Tibial nerve (tissue), 4 donors: Measurements from ENCODE around the gene CENPL. TPM values are rescaled to one million over a fixed set of nuclear protein-coding genes. Genes with fewer than 3 reads are reported as not detected.
"Not testable (repeated sequence)": the region's sequence is repeated elsewhere in the genome, so short reads cannot be mapped to it uniquely, and the experiment has no call there.

Experiments used
- DNase-seq, 2 donors: peaks; one replicate each; pipeline ENCODE4 v3.0.0-alpha.2; 2019; ENCODE audit warnings: low spot score in 2 of 2
- H3K27ac ChIP-seq, 4 donors: fragments of 200-600 bp; sonication (generic) in 3 of 4; one replicate each; pipeline ENCODE4 v1.5.1; 2017 to 2019; ENCODE audit warnings: mild to moderate bottlenecking in 1 of 4
- H3K27me3 ChIP-seq, 2 donors: fragments of 200-600 bp; sonication (generic) in 1 of 2; one replicate each; pipeline versions ENCODE4 v1.5.1 to v1.6.0; 2017 to 2019
- H3K36me3 ChIP-seq, 3 donors: fragments of 200-600 bp; sonication (generic); one replicate each; pipeline ENCODE4 v1.5.1; 2018 to 2019
- H3K4me1 ChIP-seq, 4 donors: fragments of 200-600 bp; sonication (generic) in 3 of 4; one replicate each; pipeline ENCODE4 v1.5.1; 2017 to 2019
- H3K4me3 ChIP-seq, 4 donors: fragments of 200-600 bp; sonication (generic) in 3 of 4; one replicate each; pipeline ENCODE4 v1.5.1; 2017 to 2019; ENCODE audit warnings: mild to moderate bottlenecking in 1 of 4, moderate library complexity in 1 of 4
- H3K9me3 ChIP-seq, 4 donors: fragments of 200-600 bp; sonication (generic) in 3 of 4; one replicate each; pipeline ENCODE4 v1.5.1; 2017 to 2019
- CTCF ChIP-seq, 5 experiments: fragments of 200-600 bp in 3 of 5; fragments of 450-650 bp in 2 of 5; sonication (generic) in 3 of 5; IDR thresholded peaks; one replicate each; pipeline ENCODE4 v1.5.1; 2016 to 2019; ENCODE audit warnings: antibody characterized with exemption in 5 of 5, mild to moderate bottlenecking in 3 of 5, moderate library complexity in 2 of 5
- EP300 ChIP-seq, 2 donors: sonication (generic); formaldehyde crosslinking; IDR thresholded peaks; one replicate each; pipeline ENCODE4 v1.6.1; 2017; ENCODE audit warnings: antibody characterized with exemption in 2 of 2, mild to moderate bottlenecking in 1 of 2
- POLR2A ChIP-seq, 2 donors: fragments of 450-650 bp; IDR thresholded peaks; one replicate each; pipeline ENCODE4 v1.6.1; 2017; ENCODE audit warnings: antibody characterized with exemption in 2 of 2, mild to moderate bottlenecking in 2 of 2, moderate library complexity in 2 of 2
- WGBS, 2 donors: methylation state at CpG; one replicate each; pipeline ENCODE4 v1.1.5; 2018; 5-methylcytosine and 5-hydroxymethylcytosine counted together
- total RNA-seq, 4 donors: library from RNA; depleted of rRNA; stranded (reverse); fragments of >200 nt; gene quantifications; one replicate each; pipeline ENCODE4 v1.1.0, GENCODE V29; 2016

CENPL gene
- total RNA-seq, 4 donors from 2014 or later = 4.2 to 8.1 (median 5.1) TPM

- H3K4me3 ChIP-seq = no peak overlapping the region
- peaks cover 0 to 33% (median 9%) of the 10 kb centered on the region in 3 donors for H3K36me3 ChIP-seq
These were observed 2.9 kb upstream of the CENPL start for GRCh38 chr1:173827611-173828010.

GRCh38 chr1:173823781-173824314 is 835 bp downstream of the CENPL start:
- H3K4me1 ChIP-seq = peaks cover 0 to 41% (median 12%) of the 10 kb centered on the region in 4 donors
- H3K4me3 ChIP-seq = peak overlapping the region; percentile 75 to 88 (median 82)
- TF ChIP-seq CTCF (IDR thresholded peaks at IDR 0.05) = no peak
- no peak for TF ChIP-seq EP300 (IDR thresholded peaks at IDR 0.05)
- no peak for TF ChIP-seq POLR2A (IDR thresholded peaks at IDR 0.05)
- no peak for DNase-seq
- H3K27ac ChIP-seq = peak overlapping the region; percentile 89 to 97 (median 94)
- peaks cover 0 to 3% (median 0%) of the 10 kb centered on the region in 3 donors for H3K36me3 ChIP-seq
- no peaks in the 10 kb centered on the region for H3K27me3 ChIP-seq
- H3K9me3 ChIP-seq = no peaks in the 10 kb centered on the region
- 0 to 1% methylated on average over 21 to 25 of the region's 25 CpGs for WGBS, 2 donors

More at GRCh38 chr1:173827611-173828010, 2.9 kb upstream of the CENPL start:
- no peaks in the 10 kb centered on the region for H3K9me3 ChIP-seq
- no peaks in the 10 kb centered on the region for H3K27me3 ChIP-seq
- 95 to 96% methylated on average over 2 of the region's 2 CpGs for WGBS, 2 donors
- H3K27ac ChIP-seq = no peak overlapping the region
- peaks cover 0 to 40% (median 12%) of the 10 kb centered on the region in 4 donors for H3K4me1 ChIP-seq
- TF ChIP-seq EP300 (IDR thresholded peaks at IDR 0.05) (no peak), CTCF (IDR thresholded peaks at IDR 0.05) (no peak), POLR2A (IDR thresholded peaks at IDR 0.05) (no peak)
- no peak for DNase-seq

- Histone ChIP-seq H3K4me3 (no peak overlapping the region), H3K27ac (no peak overlapping the region), H3K9me3 (no peaks in the 10 kb centered on the region), H3K4me1 (peaks cover 0 to 26% (median 12%) of the 10 kb centered on the region in 4 donors), H3K36me3 (no peaks in the 10 kb centered on the region), H3K27me3 (no peaks in the 10 kb centered on the region)
- WGBS, 2 donors = 91 to 92% methylated on average over 4 of the region's 4 CpGs
- no peak for TF ChIP-seq CTCF (IDR thresholded peaks at IDR 0.05)
- TF ChIP-seq POLR2A (IDR thresholded peaks at IDR 0.05) = no peak
- no peak for TF ChIP-seq EP300 (IDR thresholded peaks at IDR 0.05)
- DNase-seq = no peak
These were observed 3.0 kb downstream of the CENPL start for GRCh38 chr1:173821680-173822079.

GRCh38 chr1:173818459-173818858 is 6.2 kb downstream of the CENPL start:
- Histone ChIP-seq H3K27me3 (no peaks in the 10 kb centered on the region), H3K9me3 (no peaks in the 10 kb centered on the region), H3K27ac (no peak overlapping the region), H3K36me3 (no peaks in the 10 kb centered on the region), H3K4me1 (peaks cover 0 to 9% (median 4%) of the 10 kb centered on the region in 4 donors), H3K4me3 (no peak overlapping the region)
- no peak for DNase-seq
- TF ChIP-seq EP300 (IDR thresholded peaks at IDR 0.05) = no peak
- no peak for TF ChIP-seq POLR2A (IDR thresholded peaks at IDR 0.05)
- TF ChIP-seq CTCF (IDR thresholded peaks at IDR 0.05) = no peak
- 92 to 94% methylated on average over 1 of the region's 1 CpG for WGBS, 2 donors

GRCh38 chr1:173813654-173814053 is 11.0 kb downstream of the CENPL start:
- H3K27ac ChIP-seq, H3K4me3 ChIP-seq, H3K9me3 ChIP-seq, DNase-seq, H3K27me3 ChIP-seq, H3K4me1 ChIP-seq: not testable (repeated sequence)
- 94 to 96% methylated on average over 5 of the region's 5 CpGs for WGBS, 2 donors
- peaks cover 0 to 20% (median 0%) of the 10 kb centered on the region in 3 donors for H3K36me3 ChIP-seq
